Measurements from ENCODE around the gene ZNRF3. TPM values are rescaled to one million over a fixed set of nuclear protein-coding genes. Genes with fewer than 3 reads are reported as not detected.

The ZNRF3 gene
- total and polyA plus RNA-seq, 4 donors, result 3.5 to 10.2 (median 6.9) TPM

GRCh38 chr22:28958611-28959010 lies 75.2 kb downstream of the ZNRF3 start:
- DNase-seq, result no peak
- no peak overlapping the region for H3K9ac ChIP-seq (ENCODE audit: insufficient read depth in 1 of 2, low read length in 2 of 2)
- ATAC-seq (ENCODE audit: insufficient read depth, low FRiP score), result no peak
- no peaks in the 10 kb centered on the region for H3K9me3 ChIP-seq (ENCODE audit: control insufficient read depth in 4 of 4, insufficient read depth in 3 of 4, low read length in 3 of 4)
- H3K4me3 ChIP-seq, result no peak overlapping the region
- WGBS, 2 donors, result 69 to 75% methylated on average over 5 of the region's 5 CpGs
- no peaks in the 10 kb centered on the region for H3K27me3 ChIP-seq (ENCODE audit: control insufficient read depth in 3 of 3, insufficient read depth in 3 of 3, low read length in 2 of 3)
- no peak for TF ChIP-seq CTCF (IDR thresholded peaks at IDR 0.05; ENCODE audit: control extremely low read depth, extremely low read depth)
- peaks cover 0 to 7% (median 5%) of the 10 kb centered on the region in 5 donors for H3K4me1 ChIP-seq (ENCODE audit: control insufficient read depth in 5 of 5, insufficient read depth in 5 of 5, low read length in 5 of 5)
- peaks cover 0 to 2% (median 0%) of the 10 kb centered on the region in 4 donors for H3K36me3 ChIP-seq (ENCODE audit: control insufficient read depth in 4 of 4, insufficient read depth in 4 of 4, low read length in 4 of 4)
- no peak overlapping the region for H3K27ac ChIP-seq (ENCODE audit: low read depth in 1 of 2, low read length in 1 of 2)

- peaks cover 0 to 2% (median 0%) of the 10 kb centered on the region in 5 donors for H3K4me1 ChIP-seq (ENCODE audit: control insufficient read depth in 5 of 5, insufficient read depth in 5 of 5, low read length in 5 of 5)
- no peak overlapping the region for H3K4me3 ChIP-seq
- no peak for ATAC-seq (ENCODE audit: insufficient read depth, low FRiP score)
- H3K27ac ChIP-seq (ENCODE audit: low read depth in 1 of 2, low read length in 1 of 2), result no peak overlapping the region
- no peaks in the 10 kb centered on the region for H3K9me3 ChIP-seq (ENCODE audit: control insufficient read depth in 4 of 4, insufficient read depth in 3 of 4, low read length in 3 of 4)
- H3K27me3 ChIP-seq (ENCODE audit: control insufficient read depth in 3 of 3, insufficient read depth in 3 of 3, low read length in 2 of 3), result no peaks in the 10 kb centered on the region
- WGBS, 2 donors, result 97% methylated on average over 3 of the region's 3 CpGs
- H3K36me3 ChIP-seq (ENCODE audit: control insufficient read depth in 4 of 4, insufficient read depth in 4 of 4, low read length in 4 of 4), result peaks cover 0 to 2% (median 0%) of the 10 kb centered on the region in 4 donors
- no peak for TF ChIP-seq CTCF (IDR thresholded peaks at IDR 0.05; ENCODE audit: control extremely low read depth, extremely low read depth)
- DNase-seq, result no peak
- H3K9ac ChIP-seq (ENCODE audit: insufficient read depth in 1 of 2, low read length in 2 of 2), result no peak overlapping the region
Observed at GRCh38 chr22:28962042-28962554, 78.7 kb downstream of the ZNRF3 start.

- peaks cover 0 to 2% (median 0%) of the 10 kb centered on the region in 5 donors for H3K4me1 ChIP-seq (ENCODE audit: control insufficient read depth in 5 of 5, insufficient read depth in 5 of 5, low read length in 5 of 5)
- WGBS, 2 donors, result 49 to 68% methylated on average over 2 of the region's 2 CpGs
Observed at GRCh38 chr22:28963362-28963761, 80.0 kb downstream of the ZNRF3 start.

More at GRCh38 chr22:28963362-28963761, 80.0 kb downstream of the ZNRF3 start:
- Histone ChIP-seq H3K9ac (ENCODE audit: insufficient read depth in 1 of 2, low read length in 2 of 2) (no peak overlapping the region), H3K36me3 (ENCODE audit: control insufficient read depth in 4 of 4, insufficient read depth in 4 of 4, low read length in 4 of 4) (peaks cover 0 to 2% (median 0%) of the 10 kb centered on the region in 4 donors), H3K4me3 (no peak overlapping the region), H3K9me3 (ENCODE audit: control insufficient read depth in 4 of 4, insufficient read depth in 3 of 4, low read length in 3 of 4) (no peaks in the 10 kb centered on the region), H3K27ac (ENCODE audit: low read depth in 1 of 2, low read length in 1 of 2) (no peak overlapping the region), H3K27me3 (ENCODE audit: control insufficient read depth in 3 of 3, insufficient read depth in 3 of 3, low read length in 2 of 3) (no peaks in the 10 kb centered on the region)
- DNase-seq, result no peak
- ATAC-seq (ENCODE audit: insufficient read depth, low FRiP score), result no peak
- TF ChIP-seq CTCF (IDR thresholded peaks at IDR 0.05; ENCODE audit: control extremely low read depth, extremely low read depth), result no peak

Measured in lung (tissue), 12 donors.